ENCODE results near the gene CDC25A. TPM values are rescaled to one million over a fixed set of nuclear protein-coding genes. Genes with fewer than 3 reads are reported as not detected.

The CDC25A gene
- total and polyA plus RNA-seq, 9 of the 15 experiments (the other 6 are each of a cell fraction or from before 2014, with no cell fraction given) = 3.4 to 61.3 (median 51.8) TPM

DNA sequence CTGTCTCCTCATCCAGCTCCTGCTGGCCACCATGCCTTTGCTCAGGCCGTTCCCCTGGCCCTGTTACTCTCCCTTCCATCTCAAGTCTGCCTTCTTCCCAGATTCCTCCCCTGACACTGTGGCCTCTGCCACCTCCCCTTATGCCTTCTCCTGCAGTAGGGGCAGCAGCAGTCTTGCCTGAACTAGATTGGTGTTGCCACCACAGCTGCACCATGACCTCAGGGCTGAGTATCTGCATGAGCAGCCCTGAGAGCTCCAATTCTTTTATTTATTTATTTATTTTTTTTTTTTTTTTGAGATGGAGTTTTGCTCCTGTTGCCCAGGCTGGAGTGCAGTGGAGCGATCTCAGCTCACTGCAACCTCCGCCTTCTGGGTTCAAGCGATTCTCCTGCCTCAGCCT is 21.2 kb upstream of the CDC25A start:
- Histone ChIP-seq H4K20me1 (replicated peaks; ENCODE audit: control insufficient read depth, insufficient read depth, low read length) (no peaks in the 10 kb centered on the region), H3K9me3 (replicated peaks; ENCODE audit: control insufficient read depth, insufficient read depth, low read depth, low read length) (no peaks in the 10 kb centered on the region), H3K9ac (ENCODE audit: insufficient read depth in 1 of 2, low read depth in 2 of 2, low read length in 2 of 2) (no peak overlapping the region), H3K27ac (ENCODE audit: extremely low read depth, low read depth, low read length) (no peak overlapping the region), H3K27me3 (ENCODE audit: control insufficient read depth in 2 of 2, insufficient read depth in 2 of 2, low read length in 2 of 2) (no peaks in the 10 kb centered on the region), H3K79me2 (ENCODE audit: control insufficient read depth, insufficient read depth, low read length) (no peaks in the 10 kb centered on the region), H3K36me3 (ENCODE audit: control insufficient read depth, insufficient read depth, low read length) (no peaks in the 10 kb centered on the region), H3K9me1 (ENCODE audit: control insufficient read depth, insufficient read depth, low read length) (no peaks in the 10 kb centered on the region), H3K4me3 (no peak overlapping the region), H3K4me2 (ENCODE audit: insufficient read depth, low read length) (no peak overlapping the region), H2AFZ (ENCODE audit: low read depth, low read length) (no peak overlapping the region), H3K4me1 (replicated peaks in 1 of 2; ENCODE audit: control insufficient read depth in 2 of 2, insufficient read depth in 2 of 2, low read length in 2 of 2) (peaks cover 0 to 3% of the 10 kb centered on the region in 2 experiments; a peak in 2 of 5 replicates)
- CTCF ChIA-PET (ENCODE audit: low intra/inter-chr PET ratio) = no interaction called here
- no TSS peak for BruUV-seq (replicated peaks)
- in situ Hi-C loops (cut with MboI) = no loop called here
- no peak for ATAC-seq
- POLR2A ChIA-PET = interaction anchor here (0.6 kb wide), 1 partner anchor 15 kb away, joined by 3 read pairs; no protein-coding TSS in a partner anchor
- no peak for FAIRE-seq
- no peak for DNase-seq (ENCODE audit: extremely low read depth in 1 of 4, low spot score in 3 of 4)
- intact Hi-C loops (cut with micrococcal nuclease) = no loop called here
- WGBS (ENCODE audit: insufficient coverage, low coverage, missing lambda C conversion rate) = 40% methylated on average over 1 of the region's 4 CpGs
- no peak for TF ChIP-seq TRIM28 (IDR thresholded peaks at IDR 0.05)
- TF ChIP-seq, protein P1, sequence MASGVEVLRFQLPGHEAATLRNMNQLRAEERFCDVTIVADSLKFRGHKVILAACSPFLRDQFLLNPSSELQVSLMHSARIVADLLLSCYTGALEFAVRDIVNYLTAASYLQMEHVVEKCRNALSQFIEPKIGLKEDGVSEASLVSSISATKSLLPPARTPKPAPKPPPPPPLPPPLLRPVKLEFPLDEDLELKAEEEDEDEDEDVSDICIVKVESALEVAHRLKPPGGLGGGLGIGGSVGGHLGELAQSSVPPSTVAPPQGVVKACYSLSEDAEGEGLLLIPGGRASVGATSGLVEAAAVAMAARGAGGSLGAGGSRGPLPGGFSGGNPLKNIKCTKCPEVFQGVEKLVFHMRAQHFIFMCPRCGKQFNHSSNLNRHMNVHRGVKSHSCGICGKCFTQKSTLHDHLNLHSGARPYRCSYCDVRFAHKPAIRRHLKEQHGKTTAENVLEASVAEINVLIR (CRISPR knock-in tag; IDR thresholded peaks at IDR 0.05) = no peak
- TF ChIP-seq, protein P2, sequence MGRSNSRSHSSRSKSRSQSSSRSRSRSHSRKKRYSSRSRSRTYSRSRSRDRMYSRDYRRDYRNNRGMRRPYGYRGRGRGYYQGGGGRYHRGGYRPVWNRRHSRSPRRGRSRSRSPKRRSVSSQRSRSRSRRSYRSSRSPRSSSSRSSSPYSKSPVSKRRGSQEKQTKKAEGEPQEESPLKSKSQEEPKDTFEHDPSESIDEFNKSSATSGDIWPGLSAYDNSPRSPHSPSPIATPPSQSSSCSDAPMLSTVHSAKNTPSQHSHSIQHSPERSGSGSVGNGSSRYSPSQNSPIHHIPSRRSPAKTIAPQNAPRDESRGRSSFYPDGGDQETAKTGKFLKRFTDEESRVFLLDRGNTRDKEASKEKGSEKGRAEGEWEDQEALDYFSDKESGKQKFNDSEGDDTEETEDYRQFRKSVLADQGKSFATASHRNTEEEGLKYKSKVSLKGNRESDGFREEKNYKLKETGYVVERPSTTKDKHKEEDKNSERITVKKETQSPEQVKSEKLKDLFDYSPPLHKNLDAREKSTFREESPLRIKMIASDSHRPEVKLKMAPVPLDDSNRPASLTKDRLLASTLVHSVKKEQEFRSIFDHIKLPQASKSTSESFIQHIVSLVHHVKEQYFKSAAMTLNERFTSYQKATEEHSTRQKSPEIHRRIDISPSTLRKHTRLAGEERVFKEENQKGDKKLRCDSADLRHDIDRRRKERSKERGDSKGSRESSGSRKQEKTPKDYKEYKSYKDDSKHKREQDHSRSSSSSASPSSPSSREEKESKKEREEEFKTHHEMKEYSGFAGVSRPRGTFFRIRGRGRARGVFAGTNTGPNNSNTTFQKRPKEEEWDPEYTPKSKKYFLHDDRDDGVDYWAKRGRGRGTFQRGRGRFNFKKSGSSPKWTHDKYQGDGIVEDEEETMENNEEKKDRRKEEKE (IDR thresholded peaks at IDR 0.05; ENCODE audit: borderline replicate concordance in 1 of 2, control insufficient read depth in 1 of 2, low read depth in 2 of 2, low read length in 1 of 2) = no peak
- no peak for TF ChIP-seq PURB (CRISPR knock-in tag; IDR thresholded peaks at IDR 0.05; ENCODE audit: low read depth)
- TF ChIP-seq, protein P3, sequence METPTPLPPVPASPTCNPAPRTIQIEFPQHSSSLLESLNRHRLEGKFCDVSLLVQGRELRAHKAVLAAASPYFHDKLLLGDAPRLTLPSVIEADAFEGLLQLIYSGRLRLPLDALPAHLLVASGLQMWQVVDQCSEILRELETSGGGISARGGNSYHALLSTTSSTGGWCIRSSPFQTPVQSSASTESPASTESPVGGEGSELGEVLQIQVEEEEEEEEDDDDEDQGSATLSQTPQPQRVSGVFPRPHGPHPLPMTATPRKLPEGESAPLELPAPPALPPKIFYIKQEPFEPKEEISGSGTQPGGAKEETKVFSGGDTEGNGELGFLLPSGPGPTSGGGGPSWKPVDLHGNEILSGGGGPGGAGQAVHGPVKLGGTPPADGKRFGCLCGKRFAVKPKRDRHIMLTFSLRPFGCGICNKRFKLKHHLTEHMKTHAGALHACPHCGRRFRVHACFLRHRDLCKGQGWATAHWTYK (CRISPR knock-in tag; IDR thresholded peaks at IDR 0.05) = no peak
- no peak for TF ChIP-seq BRF2 (IDR thresholded peaks at IDR 0.05; ENCODE audit: borderline replicate concordance, insufficient read depth, insufficient read length)
